HepG2 (cell line): Measurements from ENCODE around the gene PHKG2. TPM values are rescaled to one million over a fixed set of nuclear protein-coding genes. Genes with fewer than 3 reads are reported as not detected.
A peak's percentile ranks its signal among the peaks of the same experiment; 100 is the strongest.

ENCODE experiments used
- DRAP1 ChIP-seq: IDR thresholded peaks from 2 replicates; pipeline ENCODE4 v1.6.1; 2016; ENCODE audit warnings: missing genetic modification reagents, missing compliant biosample characterization
- EEA1 ChIP-seq: sonication (generic); formaldehyde crosslinking; IDR thresholded peaks from 2 replicates; pipeline ENCODE4 v1.5.1; 2020; ENCODE audit warnings: mild to moderate bottlenecking, missing genetic modification reagents, borderline replicate concordance
- GFI1 ChIP-seq: sonication (generic); formaldehyde crosslinking; IDR thresholded peaks from 2 replicates; pipeline ENCODE4 v1.5.0; 2020; ENCODE audit warnings: missing genetic modification reagents, mild to moderate bottlenecking, borderline replicate concordance
- HIC2 ChIP-seq: sonication (generic); formaldehyde crosslinking; IDR thresholded peaks from 2 replicates; pipeline ENCODE4 v1.9.0; 2022; ENCODE audit warnings: low read depth, missing genetic modification reagents
- NONO ChIP-seq, 2 experiments: fragments of 450-650 bp in 1 of 2; sonication (generic) in 1 of 2; formaldehyde crosslinking in 1 of 2; IDR thresholded peaks in 1 of 2; conservative IDR thresholded peaks in 1 of 2; 2 replicates each; pipeline versions ENCODE4 v1.6.1 to v1.8.0; 2017 to 2022; ENCODE audit warnings: mild to moderate bottlenecking in 1 of 2, missing genetic modification reagents in 1 of 2, moderate library complexity in 1 of 2
- PHF8 ChIP-seq: sonication (generic); formaldehyde crosslinking; IDR thresholded peaks from 2 replicates; pipeline ENCODE4 v1.5.0; 2020; ENCODE audit warnings: missing genetic modification reagents
- PRPF4 ChIP-seq: fragments of 200-400 bp; formaldehyde crosslinking; IDR thresholded peaks from 2 replicates; pipeline ENCODE4 v1.6.1; 2016; ENCODE audit warnings: low read length, low read depth; ENCODE audit not compliant: poor library complexity, severe bottlenecking
- RBM39 ChIP-seq: fragments of 200-400 bp; formaldehyde crosslinking; IDR thresholded peaks from one replicate; pipeline ENCODE4 v1.6.1; 2018; ENCODE audit warnings: antibody characterized with exemption, mild to moderate bottlenecking, low read depth, low read length; ENCODE audit not compliant: poor library complexity, severe bottlenecking
- REPIN1 ChIP-seq: sonication (generic); formaldehyde crosslinking; IDR thresholded peaks from 2 replicates; pipeline ENCODE4 v1.8.0; 2022; ENCODE audit warnings: missing genetic modification reagents, low read depth, mild to moderate bottlenecking, borderline replicate concordance
- SOX5 ChIP-seq: IDR thresholded peaks from 2 replicates; pipeline ENCODE4 v1.6.1; 2016; ENCODE audit warnings: borderline replicate concordance
- SRF ChIP-seq: IDR thresholded peaks from 2 replicates; pipeline ENCODE4 v1.6.1; 2011; ENCODE audit warnings: mild to moderate bottlenecking, low read depth, low read length, moderate library complexity
- SRY ChIP-seq: sonication (generic); formaldehyde crosslinking; IDR thresholded peaks from 2 replicates; pipeline ENCODE4 v1.8.0; 2022; ENCODE audit warnings: mild to moderate bottlenecking, missing genetic modification reagents
- TARDBP ChIP-seq: sonication (generic); formaldehyde crosslinking; IDR thresholded peaks from 2 replicates; pipeline ENCODE4 v1.8.0; 2022; ENCODE audit warnings: mild to moderate bottlenecking, missing genetic modification reagents
- WIZ ChIP-seq: sonication (generic); formaldehyde crosslinking; IDR thresholded peaks from 2 replicates; pipeline ENCODE4 v1.5.1; 2020; ENCODE audit warnings: mild to moderate bottlenecking, missing genetic modification reagents
- ZNF3 ChIP-seq: IDR thresholded peaks from 2 replicates; pipeline ENCODE4 v1.7.0; 2017; ENCODE audit warnings: inconsistent platforms
- ZNF431 ChIP-seq: sonication (generic); formaldehyde crosslinking; IDR thresholded peaks from 2 replicates; pipeline ENCODE4 v1.9.0; 2022; ENCODE audit warnings: missing genetic modification reagents, low read depth, mild to moderate bottlenecking, borderline replicate concordance
- ZNF615 ChIP-seq: sonication (generic); formaldehyde crosslinking; IDR thresholded peaks from 2 replicates; pipeline ENCODE4 v1.5.0; 2020; ENCODE audit warnings: mild to moderate bottlenecking, missing genetic modification reagents, borderline replicate concordance
- ZNF7 ChIP-seq: IDR thresholded peaks from 2 replicates; pipeline ENCODE4 v1.6.1; 2016; ENCODE audit warnings: missing biosample characterization, missing genetic modification reagents
- ZSCAN25 ChIP-seq: sonication (generic); formaldehyde crosslinking; IDR thresholded peaks from 2 replicates; pipeline ENCODE4 v1.8.0; 2022; ENCODE audit warnings: mild to moderate bottlenecking, missing genetic modification reagents
- polyA plus RNA-seq, 8 experiments: library from polyadenylated mRNA; depleted of rRNA in 3 of 8; stranded (reverse) in 7 of 8; unstranded in 1 of 8; fragments of >200 nt; fragmentation: Illumina TruSeq in 4 of 8; extraction: Trizol in 4 of 8; gene quantifications; 2 replicates each; pipeline versions ENCODE4 v1.2.1 to v1.2.3, GENCODE V29; 2011 to 2016; ENCODE audit warnings: low read depth in 4 of 8, missing spikeins in 1 of 8, mixed read lengths in 1 of 8; ENCODE audit not compliant: insufficient read depth in 1 of 8
- total RNA-seq, 5 experiments: library from RNA; depleted of rRNA; stranded (reverse); fragments of >200 nt; fragmentation: Illumina TruSeq; extraction: Trizol; gene quantifications; 2 replicates each; pipeline ENCODE4 v1.2.3, GENCODE V29; 2016; ENCODE audit warnings: low read depth in 1 of 5
- TF ChIP-seq, protein P1 (sequence below): IDR thresholded peaks from 2 replicates; pipeline ENCODE4 v1.6.1; 2016
- TF ChIP-seq, protein P2 (sequence below): IDR thresholded peaks from 2 replicates; pipeline ENCODE4 v1.4.0; 2020; ENCODE audit warnings: mild to moderate bottlenecking, missing genetic modification reagents

The PHKG2 gene
- total and polyA plus RNA-seq, 2 of the 13 experiments (the other 11 are each of a cell fraction or from before 2014, with no cell fraction given), result 37.4 to 42.1 TPM

DNA sequence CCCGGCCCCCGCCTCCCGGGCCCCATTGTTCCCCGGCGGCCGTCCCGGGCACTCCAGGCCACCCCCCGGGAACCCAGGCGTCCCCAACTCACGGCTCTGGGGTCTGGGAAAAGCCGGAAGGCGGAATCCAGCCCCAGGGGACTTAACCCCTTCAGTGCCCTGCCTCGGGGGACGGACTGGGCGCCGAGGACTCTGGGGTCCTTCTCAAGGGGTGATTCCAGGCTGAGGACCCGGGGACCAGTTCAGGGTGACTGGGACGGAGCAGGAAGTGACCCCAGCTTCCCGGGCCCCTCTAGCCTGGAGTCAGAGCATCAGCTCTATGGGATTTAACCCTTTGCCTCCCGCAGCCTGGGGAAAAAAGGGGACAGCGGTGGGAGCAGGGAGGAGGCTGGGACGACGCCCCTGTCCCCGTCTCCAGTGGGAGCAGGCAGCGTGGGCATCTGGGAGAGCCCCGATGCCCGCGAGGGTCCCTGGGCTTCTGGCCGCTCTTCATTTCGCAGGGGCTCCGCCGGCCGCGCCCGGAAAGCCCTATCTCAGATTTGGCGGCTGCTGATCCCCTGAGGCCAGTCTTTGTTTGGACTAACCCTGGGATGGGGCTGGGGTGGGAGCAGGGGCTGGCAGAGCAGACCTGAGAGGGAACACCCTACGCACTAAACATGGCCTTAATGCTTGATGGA is 38.8 kb downstream of the PHKG2 start, which contains the start of gene ZNF629 (continued):
- TF ChIP-seq ZNF615 (CRISPR knock-in tag) (peak; percentile 95), ZSCAN25 (peak; percentile 52; the same call in 1 of the 2 replicates), RBM39 (peak; percentile 98), ZNF7 (CRISPR knock-in tag) (no peak), PHF8 (CRISPR knock-in tag) (peak; percentile 87), SOX5 (peak; percentile 35; the same call in 1 of the 2 replicates), GFI1 (CRISPR knock-in tag) (peak; percentile 64; the same call in 1 of the 2 replicates), SRF (no peak), EEA1 (CRISPR knock-in tag) (no peak), TARDBP (CRISPR knock-in tag) (peak; percentile 80), SRY (CRISPR knock-in tag) (peak; percentile 88; the same call in 1 of the 2 replicates), WIZ (CRISPR knock-in tag) (no peak), REPIN1 (peak; percentile 58; the same call in 1 of the 2 replicates), ZNF431 (CRISPR knock-in tag) (0 out of 2 replicates have a peak, but pooled peaks have one; percentile 50), DRAP1 (CRISPR knock-in tag) (peak; percentile 59), HIC2 (CRISPR knock-in tag) (no peak), NONO (IDR thresholded peaks at IDR 0.05) (no peak), NONO (CRISPR knock-in tag; conservative IDR thresholded peaks at IDR 0.05) (peak; percentile 79; the same call in 1 of the 2 replicates), ZNF3 (CRISPR knock-in tag) (peak; percentile 18; the same call in 1 of the 2 replicates), PRPF4 (no peak)
- TF ChIP-seq, protein P1, sequence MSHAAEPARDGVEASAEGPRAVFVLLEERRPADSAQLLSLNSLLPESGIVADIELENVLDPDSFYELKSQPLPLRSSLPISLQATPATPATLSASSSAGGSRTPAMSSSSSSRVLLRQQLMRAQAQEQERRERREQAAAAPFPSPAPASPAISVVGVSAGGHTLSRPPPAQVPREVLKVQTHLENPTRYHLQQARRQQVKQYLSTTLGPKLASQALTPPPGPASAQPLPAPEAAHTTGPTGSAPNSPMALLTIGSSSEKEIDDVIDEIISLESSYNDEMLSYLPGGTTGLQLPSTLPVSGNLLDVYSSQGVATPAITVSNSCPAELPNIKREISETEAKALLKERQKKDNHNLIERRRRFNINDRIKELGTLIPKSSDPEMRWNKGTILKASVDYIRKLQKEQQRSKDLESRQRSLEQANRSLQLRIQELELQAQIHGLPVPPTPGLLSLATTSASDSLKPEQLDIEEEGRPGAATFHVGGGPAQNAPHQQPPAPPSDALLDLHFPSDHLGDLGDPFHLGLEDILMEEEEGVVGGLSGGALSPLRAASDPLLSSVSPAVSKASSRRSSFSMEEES (CRISPR knock-in tag), result peak; percentile 72
- TF ChIP-seq, protein P2, sequence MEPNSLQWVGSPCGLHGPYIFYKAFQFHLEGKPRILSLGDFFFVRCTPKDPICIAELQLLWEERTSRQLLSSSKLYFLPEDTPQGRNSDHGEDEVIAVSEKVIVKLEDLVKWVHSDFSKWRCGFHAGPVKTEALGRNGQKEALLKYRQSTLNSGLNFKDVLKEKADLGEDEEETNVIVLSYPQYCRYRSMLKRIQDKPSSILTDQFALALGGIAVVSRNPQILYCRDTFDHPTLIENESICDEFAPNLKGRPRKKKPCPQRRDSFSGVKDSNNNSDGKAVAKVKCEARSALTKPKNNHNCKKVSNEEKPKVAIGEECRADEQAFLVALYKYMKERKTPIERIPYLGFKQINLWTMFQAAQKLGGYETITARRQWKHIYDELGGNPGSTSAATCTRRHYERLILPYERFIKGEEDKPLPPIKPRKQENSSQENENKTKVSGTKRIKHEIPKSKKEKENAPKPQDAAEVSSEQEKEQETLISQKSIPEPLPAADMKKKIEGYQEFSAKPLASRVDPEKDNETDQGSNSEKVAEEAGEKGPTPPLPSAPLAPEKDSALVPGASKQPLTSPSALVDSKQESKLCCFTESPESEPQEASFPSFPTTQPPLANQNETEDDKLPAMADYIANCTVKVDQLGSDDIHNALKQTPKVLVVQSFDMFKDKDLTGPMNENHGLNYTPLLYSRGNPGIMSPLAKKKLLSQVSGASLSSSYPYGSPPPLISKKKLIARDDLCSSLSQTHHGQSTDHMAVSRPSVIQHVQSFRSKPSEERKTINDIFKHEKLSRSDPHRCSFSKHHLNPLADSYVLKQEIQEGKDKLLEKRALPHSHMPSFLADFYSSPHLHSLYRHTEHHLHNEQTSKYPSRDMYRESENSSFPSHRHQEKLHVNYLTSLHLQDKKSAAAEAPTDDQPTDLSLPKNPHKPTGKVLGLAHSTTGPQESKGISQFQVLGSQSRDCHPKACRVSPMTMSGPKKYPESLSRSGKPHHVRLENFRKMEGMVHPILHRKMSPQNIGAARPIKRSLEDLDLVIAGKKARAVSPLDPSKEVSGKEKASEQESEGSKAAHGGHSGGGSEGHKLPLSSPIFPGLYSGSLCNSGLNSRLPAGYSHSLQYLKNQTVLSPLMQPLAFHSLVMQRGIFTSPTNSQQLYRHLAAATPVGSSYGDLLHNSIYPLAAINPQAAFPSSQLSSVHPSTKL, result peak; percentile 79
